HepG2 (cell line): ENCODE data around the gene DSG4. TPM values are rescaled to one million over a fixed set of nuclear protein-coding genes. Genes with fewer than 3 reads are reported as not detected.

Experiments
- BCL6 ChIP-seq: IDR thresholded peaks from 2 replicates; pipeline ENCODE4 v1.6.1; 2016; ENCODE audit warnings: missing genetic modification reagents, missing compliant biosample characterization
- ESRRA ChIP-seq: sonication (generic); formaldehyde crosslinking; IDR thresholded peaks from 2 replicates; pipeline ENCODE4 v1.5.1; 2020; ENCODE audit warnings: mild to moderate bottlenecking, low read depth, missing genetic modification reagents
- FOXK1 ChIP-seq: sonication (generic); formaldehyde crosslinking; IDR thresholded peaks from 2 replicates; pipeline ENCODE4 v1.4.0; 2020; ENCODE audit warnings: low read depth, missing genetic modification reagents, borderline replicate concordance
- FOXP1 ChIP-seq, 2 experiments: fragments of 450-650 bp in 1 of 2; IDR thresholded peaks; 2 replicates each; pipeline ENCODE4 v1.6.1; 2017 to 2018; ENCODE audit warnings: antibody characterized with exemption in 1 of 2
- GFI1 ChIP-seq: sonication (generic); formaldehyde crosslinking; IDR thresholded peaks from 2 replicates; pipeline ENCODE4 v1.5.0; 2020; ENCODE audit warnings: missing genetic modification reagents, mild to moderate bottlenecking, borderline replicate concordance
- GTF2F1 ChIP-seq: fragments of 150-350 bp; IDR thresholded peaks from 2 replicates; pipeline ENCODE4 v1.6.1; 2014; ENCODE audit warnings: low read length
- HMG20A ChIP-seq: IDR thresholded peaks from 2 replicates; pipeline ENCODE4 v1.6.1; 2016; ENCODE audit warnings: borderline replicate concordance
- IRF2 ChIP-seq: IDR thresholded peaks from 2 replicates; pipeline ENCODE4 v1.6.1; 2018; ENCODE audit warnings: missing genetic modification reagents, missing compliant biosample characterization
- MEF2D ChIP-seq: sonication (generic); formaldehyde crosslinking; IDR thresholded peaks from 2 replicates; pipeline ENCODE4 v1.5.1; 2020; ENCODE audit warnings: mild to moderate bottlenecking, missing genetic modification reagents
- MIXL1 ChIP-seq: IDR thresholded peaks from 2 replicates; pipeline ENCODE4 v1.6.1; 2016
- MZF1 ChIP-seq: sonication (generic); formaldehyde crosslinking; IDR thresholded peaks from 2 replicates; pipeline ENCODE4 v1.8.1; 2023; ENCODE audit warnings: mild to moderate bottlenecking, missing genetic modification reagents, borderline replicate concordance
- PHF21A ChIP-seq: sonication (generic); formaldehyde crosslinking; IDR thresholded peaks from 2 replicates; pipeline ENCODE4 v1.5.0; 2020; ENCODE audit warnings: mild to moderate bottlenecking, missing genetic modification reagents
- POLR2AphosphoS5 ChIP-seq: IDR thresholded peaks from 2 replicates; pipeline ENCODE4 v1.6.1; 2012; ENCODE audit warnings: low read depth, low read length
- SMAD3 ChIP-seq: sonication (generic); formaldehyde crosslinking; IDR thresholded peaks from 2 replicates; pipeline ENCODE4 v1.4.0; 2020; ENCODE audit warnings: missing genetic modification reagents
- TAF15 ChIP-seq: fragments of 200-400 bp; formaldehyde crosslinking; IDR thresholded peaks from one replicate; pipeline ENCODE4 v1.6.1; 2018; ENCODE audit warnings: mild to moderate bottlenecking, low read depth, low read length; ENCODE audit not compliant: poor library complexity, severe bottlenecking
- TBL1XR1 ChIP-seq: fragments of 150-350 bp; IDR thresholded peaks from 2 replicates; pipeline ENCODE4 v1.6.1; 2014; ENCODE audit warnings: borderline replicate concordance, low read length; ENCODE audit not compliant: partially characterized antibody
- ZMYM2 ChIP-seq: sonication (generic); formaldehyde crosslinking; IDR thresholded peaks from 2 replicates; pipeline ENCODE4 v1.8.0; 2022; ENCODE audit warnings: mild to moderate bottlenecking, missing genetic modification reagents
- ZNF430 ChIP-seq: sonication (generic); formaldehyde crosslinking; IDR thresholded peaks from 2 replicates; pipeline ENCODE4 v1.9.0; 2021; ENCODE audit warnings: mild to moderate bottlenecking, missing genetic modification reagents
- polyA plus RNA-seq, 8 experiments: library from polyadenylated mRNA; depleted of rRNA in 3 of 8; stranded (reverse) in 7 of 8; unstranded in 1 of 8; fragments of >200 nt; fragmentation: Illumina TruSeq in 4 of 8; extraction: Trizol in 4 of 8; gene quantifications; 2 replicates each; pipeline versions ENCODE4 v1.2.1 to v1.2.3, GENCODE V29; 2011 to 2016; ENCODE audit warnings: low read depth in 4 of 8, missing spikeins in 1 of 8, mixed read lengths in 1 of 8; ENCODE audit not compliant: insufficient read depth in 1 of 8
- total RNA-seq, 5 experiments: library from RNA; depleted of rRNA; stranded (reverse); fragments of >200 nt; fragmentation: Illumina TruSeq; extraction: Trizol; gene quantifications; 2 replicates each; pipeline ENCODE4 v1.2.3, GENCODE V29; 2016; ENCODE audit warnings: low read depth in 1 of 5
- TF ChIP-seq, protein P1 (sequence below): sonication (generic); formaldehyde crosslinking; IDR thresholded peaks from 2 replicates; pipeline ENCODE4 v1.8.0; 2022; ENCODE audit warnings: missing genetic modification reagents, mild to moderate bottlenecking, moderate library complexity, borderline replicate concordance
- TF ChIP-seq, protein P2 (sequence below): IDR thresholded peaks from 2 replicates; pipeline ENCODE4 v1.6.1; 2018; ENCODE audit warnings: missing genetic modification reagents
- TF ChIP-seq, protein P3 (sequence below): sonication (generic); formaldehyde crosslinking; conservative IDR thresholded peaks from 2 replicates; pipeline ENCODE4 v1.4.0; 2020; ENCODE audit warnings: missing genetic modification reagents
- TF ChIP-seq, protein P4 (sequence below): sonication (generic); formaldehyde crosslinking; IDR thresholded peaks from 2 replicates; pipeline ENCODE4 v1.4.0; 2020; ENCODE audit warnings: missing genetic modification reagents, borderline replicate concordance
- TF ChIP-seq, protein P5 (sequence below): IDR thresholded peaks from 2 replicates; pipeline ENCODE4 v1.6.1; 2016

The DSG4 gene
- total and polyA plus RNA-seq, 2 of the 13 experiments (the other 11 are each of a cell fraction or from before 2014, with no cell fraction given) = 0.07 TPM; not detected in 1

DNA sequence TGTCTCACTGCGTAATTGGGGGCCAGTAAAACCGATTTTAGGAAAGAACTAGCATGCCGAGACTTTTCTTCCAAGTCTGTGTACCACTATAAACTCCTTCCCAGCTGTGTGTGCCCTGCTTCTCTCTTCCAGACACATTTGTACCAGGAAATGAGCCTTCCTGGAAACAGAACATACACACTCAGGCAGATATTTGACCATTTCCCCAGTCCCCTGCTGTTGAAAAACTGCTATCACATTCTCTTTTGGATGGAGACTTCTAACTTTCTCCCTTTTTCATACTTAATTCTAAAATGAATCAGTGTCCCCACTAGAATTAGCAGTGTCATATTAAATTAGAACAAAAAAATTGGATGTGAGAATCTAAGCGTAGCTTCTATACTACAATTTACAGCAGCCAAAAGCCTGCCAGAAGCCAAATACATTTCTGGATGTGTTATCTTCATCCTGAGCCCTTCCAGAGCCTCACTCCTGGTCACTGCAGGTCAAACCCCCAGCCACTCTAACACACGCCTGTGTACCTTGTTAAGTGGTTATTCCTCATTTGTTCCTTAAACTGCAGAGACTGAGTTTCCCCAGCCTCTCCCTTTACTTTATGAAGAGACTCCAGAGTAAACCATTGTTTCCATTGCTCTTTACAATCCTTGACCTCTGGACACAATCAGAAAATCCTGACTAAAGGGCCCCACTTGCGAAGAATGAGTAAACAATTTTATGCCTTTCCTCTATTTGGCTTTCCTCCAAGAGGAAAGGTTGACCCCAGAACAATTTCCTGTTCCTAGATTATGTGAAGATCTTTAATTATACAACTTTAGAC is 20.4 kb downstream of the DSG4 start (continued):
- TF ChIP-seq GTF2F1 (no peak), ESRRA (CRISPR knock-in tag) (0 out of 2 replicates have a peak, but pooled peaks have one; percentile 39), TAF15 (no peak), POLR2AphosphoS5 (no peak), HMG20A (CRISPR knock-in tag) (peak; percentile 95), FOXK1 (CRISPR knock-in tag) (peak; percentile 71; the same call in 1 of the 2 replicates), MZF1 (CRISPR knock-in tag) (no peak), MIXL1 (0 out of 2 replicates have a peak, but pooled peaks have one; percentile 45), ZMYM2 (peak; percentile 55; the same call in 1 of the 2 replicates), ZNF430 (CRISPR knock-in tag) (no peak), GFI1 (CRISPR knock-in tag) (peak; percentile 86), BCL6 (CRISPR knock-in tag) (peak; percentile 94), FOXP1 (IDR thresholded peaks at IDR 0.05) (no peak), FOXP1 (CRISPR knock-in tag; IDR thresholded peaks at IDR 0.05) (peak; percentile 93), MEF2D (CRISPR knock-in tag) (peak; percentile 58; the same call in 1 of the 2 replicates), PHF21A (0 out of 2 replicates have a peak, but pooled peaks have one; percentile 41), TBL1XR1 (peak; percentile 82), IRF2 (peak; percentile 39; the same call in 1 of the 2 replicates), SMAD3 (CRISPR knock-in tag) (peak; percentile 37; the same call in 1 of the 2 replicates)
- TF ChIP-seq, protein P1, sequence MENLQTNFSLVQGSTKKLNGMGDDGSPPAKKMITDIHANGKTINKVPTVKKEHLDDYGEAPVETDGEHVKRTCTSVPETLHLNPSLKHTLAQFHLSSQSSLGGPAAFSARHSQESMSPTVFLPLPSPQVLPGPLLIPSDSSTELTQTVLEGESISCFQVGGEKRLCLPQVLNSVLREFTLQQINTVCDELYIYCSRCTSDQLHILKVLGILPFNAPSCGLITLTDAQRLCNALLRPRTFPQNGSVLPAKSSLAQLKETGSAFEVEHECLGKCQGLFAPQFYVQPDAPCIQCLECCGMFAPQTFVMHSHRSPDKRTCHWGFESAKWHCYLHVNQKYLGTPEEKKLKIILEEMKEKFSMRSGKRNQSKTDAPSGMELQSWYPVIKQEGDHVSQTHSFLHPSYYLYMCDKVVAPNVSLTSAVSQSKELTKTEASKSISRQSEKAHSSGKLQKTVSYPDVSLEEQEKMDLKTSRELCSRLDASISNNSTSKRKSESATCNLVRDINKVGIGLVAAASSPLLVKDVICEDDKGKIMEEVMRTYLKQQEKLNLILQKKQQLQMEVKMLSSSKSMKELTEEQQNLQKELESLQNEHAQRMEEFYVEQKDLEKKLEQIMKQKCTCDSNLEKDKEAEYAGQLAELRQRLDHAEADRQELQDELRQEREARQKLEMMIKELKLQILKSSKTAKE = peak; percentile 34; the same call in 1 of the 2 replicates
- TF ChIP-seq, protein P2, sequence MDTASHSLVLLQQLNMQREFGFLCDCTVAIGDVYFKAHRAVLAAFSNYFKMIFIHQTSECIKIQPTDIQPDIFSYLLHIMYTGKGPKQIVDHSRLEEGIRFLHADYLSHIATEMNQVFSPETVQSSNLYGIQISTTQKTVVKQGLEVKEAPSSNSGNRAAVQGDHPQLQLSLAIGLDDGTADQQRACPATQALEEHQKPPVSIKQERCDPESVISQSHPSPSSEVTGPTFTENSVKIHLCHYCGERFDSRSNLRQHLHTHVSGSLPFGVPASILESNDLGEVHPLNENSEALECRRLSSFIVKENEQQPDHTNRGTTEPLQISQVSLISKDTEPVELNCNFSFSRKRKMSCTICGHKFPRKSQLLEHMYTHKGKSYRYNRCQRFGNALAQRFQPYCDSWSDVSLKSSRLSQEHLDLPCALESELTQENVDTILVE (CRISPR knock-in tag) = no peak
- TF ChIP-seq, protein P3, sequence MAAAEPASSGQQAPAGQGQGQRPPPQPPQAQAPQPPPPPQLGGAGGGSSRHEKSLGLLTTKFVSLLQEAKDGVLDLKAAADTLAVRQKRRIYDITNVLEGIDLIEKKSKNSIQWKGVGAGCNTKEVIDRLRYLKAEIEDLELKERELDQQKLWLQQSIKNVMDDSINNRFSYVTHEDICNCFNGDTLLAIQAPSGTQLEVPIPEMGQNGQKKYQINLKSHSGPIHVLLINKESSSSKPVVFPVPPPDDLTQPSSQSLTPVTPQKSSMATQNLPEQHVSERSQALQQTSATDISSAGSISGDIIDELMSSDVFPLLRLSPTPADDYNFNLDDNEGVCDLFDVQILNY (CRISPR knock-in tag) = no peak
- TF ChIP-seq, protein P4, sequence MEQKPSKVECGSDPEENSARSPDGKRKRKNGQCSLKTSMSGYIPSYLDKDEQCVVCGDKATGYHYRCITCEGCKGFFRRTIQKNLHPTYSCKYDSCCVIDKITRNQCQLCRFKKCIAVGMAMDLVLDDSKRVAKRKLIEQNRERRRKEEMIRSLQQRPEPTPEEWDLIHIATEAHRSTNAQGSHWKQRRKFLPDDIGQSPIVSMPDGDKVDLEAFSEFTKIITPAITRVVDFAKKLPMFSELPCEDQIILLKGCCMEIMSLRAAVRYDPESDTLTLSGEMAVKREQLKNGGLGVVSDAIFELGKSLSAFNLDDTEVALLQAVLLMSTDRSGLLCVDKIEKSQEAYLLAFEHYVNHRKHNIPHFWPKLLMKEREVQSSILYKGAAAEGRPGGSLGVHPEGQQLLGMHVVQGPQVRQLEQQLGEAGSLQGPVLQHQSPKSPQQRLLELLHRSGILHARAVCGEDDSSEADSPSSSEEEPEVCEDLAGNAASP (CRISPR knock-in tag) = peak; percentile 61
- TF ChIP-seq, protein P5, sequence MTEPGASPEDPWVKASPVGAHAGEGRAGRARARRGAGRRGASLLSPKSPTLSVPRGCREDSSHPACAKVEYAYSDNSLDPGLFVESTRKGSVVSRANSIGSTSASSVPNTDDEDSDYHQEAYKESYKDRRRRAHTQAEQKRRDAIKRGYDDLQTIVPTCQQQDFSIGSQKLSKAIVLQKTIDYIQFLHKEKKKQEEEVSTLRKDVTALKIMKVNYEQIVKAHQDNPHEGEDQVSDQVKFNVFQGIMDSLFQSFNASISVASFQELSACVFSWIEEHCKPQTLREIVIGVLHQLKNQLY (CRISPR knock-in tag) = peak; percentile 68
